CD14-positive monocyte (primary cell): ENCODE results near the gene MINPP1. TPM values are rescaled to one million over a fixed set of nuclear protein-coding genes. Genes with fewer than 3 reads are reported as not detected.
"Not testable (repeated sequence)": the region's sequence is repeated elsewhere in the genome, so short reads cannot be mapped to it uniquely, and the experiment has no call there.

Experiments
- DNase-seq, 3 donors: peaks; one replicate each; pipeline ENCODE4 v3.0.0-alpha.2; 2011 to 2022
- H2AFZ ChIP-seq: 2 replicates; pipeline ENCODE4 v1.6.0; 2012; ENCODE audit warnings: mild to moderate bottlenecking, low read depth, low read length, inconsistent platforms; ENCODE audit not compliant: insufficient read depth, poor library complexity, severe bottlenecking
- H3K27ac ChIP-seq, 2 donors: 1 replicate in 1 of 2; 2 replicates in 1 of 2; pipeline ENCODE4 v1.5.1; 2012 to 2013; ENCODE audit warnings: low read length in 2 of 2, control low read depth in 1 of 2, inconsistent platforms in 1 of 2, low read depth in 1 of 2, mild to moderate bottlenecking in 1 of 2
- H3K27me3 ChIP-seq, 2 donors: one replicate each; pipeline versions ENCODE4 v1.6.0 to v1.6.1; 2011 to 2013; ENCODE audit warnings: low read length in 2 of 2; ENCODE audit not compliant: control insufficient read depth in 2 of 2, insufficient read depth in 2 of 2
- H3K36me3 ChIP-seq, 2 donors: replicated peaks in 1 of 2; 1 replicate in 1 of 2; 2 replicates in 1 of 2; pipeline versions ENCODE4 v1.5.1 to v1.6.1; 2012 to 2013; ENCODE audit warnings: low read length in 2 of 2, control low read depth in 1 of 2, inconsistent platforms in 1 of 2, mild to moderate bottlenecking in 1 of 2; ENCODE audit not compliant: insufficient read depth in 2 of 2, control insufficient read depth in 1 of 2
- H3K4me1 ChIP-seq, 2 donors: 1 replicate in 1 of 2; 2 replicates in 1 of 2; pipeline versions ENCODE4 v1.5.1 to v1.6.1; 2012 to 2013; ENCODE audit warnings: low read length in 2 of 2, control low read depth in 1 of 2, inconsistent platforms in 1 of 2, mild to moderate bottlenecking in 1 of 2, moderate library complexity in 1 of 2; ENCODE audit not compliant: insufficient read depth in 2 of 2, control insufficient read depth in 1 of 2
- H3K4me2 ChIP-seq: replicated peaks from 2 replicates; pipeline ENCODE3; 2012; ENCODE audit warnings: low read length, moderate library complexity, mild to moderate bottlenecking; ENCODE audit not compliant: poor library complexity, severe bottlenecking; ENCODE audit errors: extremely low read depth
- H3K4me3 ChIP-seq, 3 experiments: fragments of 200-600 bp in 1 of 3; sonication (generic) in 1 of 3; replicated peaks in 1 of 3; 1 replicate in 2 of 3; 2 replicates in 1 of 3; pipeline ENCODE4 v1.5.1; 2011 to 2013; ENCODE audit warnings: low read length in 3 of 3, mild to moderate bottlenecking in 3 of 3, control low read depth in 2 of 3, low read depth in 2 of 3, inconsistent platforms in 1 of 3, moderate library complexity in 1 of 3
- H3K79me2 ChIP-seq: 2 replicates; pipeline ENCODE4 v1.6.0; 2012; ENCODE audit warnings: mild to moderate bottlenecking, control low read depth, inconsistent platforms, low read length, moderate library complexity; ENCODE audit not compliant: insufficient read depth
- H3K9ac ChIP-seq: 2 replicates; pipeline ENCODE4 v1.6.0; 2017; ENCODE audit warnings: low read length, mild to moderate bottlenecking; ENCODE audit not compliant: insufficient read depth, poor library complexity, severe bottlenecking
- H3K9me3 ChIP-seq, 2 donors: replicated peaks in 1 of 2; 1 replicate in 1 of 2; 2 replicates in 1 of 2; pipeline versions ENCODE4 v1.5.1 to v1.6.1; 2012 to 2013; ENCODE audit warnings: low read length in 2 of 2, control low read depth in 1 of 2; ENCODE audit not compliant: control insufficient read depth in 1 of 2, insufficient read depth in 1 of 2
- H4K20me1 ChIP-seq: 2 replicates; pipeline ENCODE4 v1.6.0; 2012; ENCODE audit warnings: mild to moderate bottlenecking, low read length, control low read depth, moderate library complexity; ENCODE audit not compliant: insufficient read depth
- H3K27ac Mint-ChIP-seq, 7 donors: one replicate each; pipeline ENCODE4 v1.8.0; 2020; ENCODE audit warnings: mild to moderate bottlenecking in 7 of 7, mixed read lengths in 7 of 7, moderate library complexity in 6 of 7, inconsistent platforms in 2 of 7
- H3K27me3 Mint-ChIP-seq, 3 donors: one replicate each; pipeline ENCODE4 v1.8.0; 2021 to 2022; ENCODE audit warnings: low read depth in 3 of 3, mild to moderate bottlenecking in 3 of 3, mixed read lengths in 3 of 3, moderate library complexity in 3 of 3, inconsistent platforms in 1 of 3
- H3K36me3 Mint-ChIP-seq, 2 donors: one replicate each; pipeline ENCODE4 v1.8.0; 2020; ENCODE audit warnings: mixed read lengths in 2 of 2, inconsistent platforms in 1 of 2, mild to moderate bottlenecking in 1 of 2
- H3K4me1 Mint-ChIP-seq: one replicate; pipeline ENCODE4 v1.8.0; 2020; ENCODE audit warnings: mild to moderate bottlenecking, mixed read lengths
- H3K4me3 Mint-ChIP-seq, 2 donors: one replicate each; pipeline ENCODE4 v1.8.0; 2020; ENCODE audit warnings: mild to moderate bottlenecking in 2 of 2, mixed read lengths in 2 of 2, moderate library complexity in 1 of 2
- H3K9me3 Mint-ChIP-seq, 7 donors: one replicate each; pipeline ENCODE4 v1.8.0; 2020 to 2022; ENCODE audit warnings: mixed read lengths in 7 of 7, mild to moderate bottlenecking in 6 of 7, moderate library complexity in 6 of 7, inconsistent platforms in 2 of 7
- WGBS: methylation state at CpG from one replicate; pipeline ENCODE4 v1.1.5; 2013; ENCODE audit warnings: missing lambda C conversion rate; ENCODE audit not compliant: insufficient coverage; 5-methylcytosine and 5-hydroxymethylcytosine counted together
- intact Hi-C, 2 donors: fragments of 100-400 bp; cut with micrococcal nuclease; formaldehyde crosslinking; loops; one replicate each; pipeline versions ENCODE4 v1.15.0 to v1.15.1; 2023
- polyA plus RNA-seq, 3 donors: library from polyadenylated mRNA; depleted of rRNA in 1 of 3; unstranded in 2 of 3; stranded (reverse) in 1 of 3; fragments of 300-500 nt in 2 of 3; fragments of >200 nt in 1 of 3; fragmentation: Illumina TruSeq in 2 of 3; gene quantifications; 1 replicate in 2 of 3; 2 replicates in 1 of 3; pipeline ENCODE4 v1.2.3, GENCODE V29; 2012 to 2021

MINPP1 gene
- polyA plus RNA-seq, 3 donors, result 1.7 to 9.7 (median 9.0) TPM

DNA sequence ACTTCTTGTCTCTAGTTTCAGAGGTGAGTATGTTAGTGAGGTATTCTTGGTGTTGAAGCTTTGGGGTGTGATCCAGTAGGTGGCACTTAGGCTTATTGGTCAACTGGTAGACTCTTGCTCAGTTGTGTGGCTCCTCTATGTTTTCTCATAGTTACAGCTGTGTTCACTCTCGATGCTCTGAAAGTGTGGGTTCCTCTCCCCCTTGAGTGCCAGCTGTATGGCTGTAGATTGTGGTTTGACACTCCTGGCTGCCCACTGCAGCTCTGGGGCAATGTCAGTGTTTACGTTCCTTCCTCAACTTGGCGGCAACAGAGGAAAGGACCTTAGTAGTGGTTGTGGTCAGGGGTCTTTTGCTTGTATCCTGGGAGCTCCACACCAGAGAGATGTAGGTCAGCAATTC lies 37.8 kb upstream of the MINPP1 start:
- H4K20me1 ChIP-seq, H2AFZ ChIP-seq, H3K27ac ChIP-seq, H3K4me3 ChIP-seq, H3K9me3 Mint-ChIP-seq, H3K27me3 ChIP-seq, intact Hi-C loops, H3K79me2 ChIP-seq, H3K36me3 Mint-ChIP-seq, H3K4me2 ChIP-seq, H3K4me3 Mint-ChIP-seq, DNase-seq, H3K27me3 Mint-ChIP-seq, H3K36me3 ChIP-seq, H3K9ac ChIP-seq, H3K4me1 Mint-ChIP-seq, H3K4me1 ChIP-seq, H3K27ac Mint-ChIP-seq, H3K9me3 ChIP-seq: not testable (repeated sequence)
- WGBS, result no CpG with 5 or more reads among the region's 3 CpGs

DNA sequence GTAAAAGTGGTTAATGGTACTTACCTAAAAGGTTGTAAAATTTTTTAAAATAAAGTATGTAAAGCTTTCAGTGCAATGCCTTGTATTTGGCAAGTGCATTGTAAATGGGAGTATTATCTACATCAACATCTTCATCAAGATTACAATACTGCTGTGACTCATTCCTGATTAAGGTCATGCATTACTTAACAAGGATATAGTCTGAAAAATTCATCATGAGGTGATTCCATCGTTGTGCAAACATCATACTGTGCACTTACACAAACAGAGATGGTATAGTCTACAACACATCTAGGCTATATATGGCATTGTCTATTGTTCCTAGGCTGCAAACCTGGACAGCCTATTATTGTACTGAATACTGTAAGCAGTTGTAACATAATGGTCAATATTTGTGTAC lies 16.0 kb upstream of the MINPP1 start:
- DNase-seq, H4K20me1 ChIP-seq, H3K4me1 Mint-ChIP-seq, H3K9me3 Mint-ChIP-seq, H3K9ac ChIP-seq, H3K27me3 ChIP-seq, H3K27me3 Mint-ChIP-seq, H3K4me1 ChIP-seq, intact Hi-C loops, H2AFZ ChIP-seq, H3K79me2 ChIP-seq, H3K9me3 ChIP-seq, H3K4me2 ChIP-seq, H3K36me3 Mint-ChIP-seq, H3K27ac ChIP-seq, H3K4me3 Mint-ChIP-seq, H3K36me3 ChIP-seq, H3K4me3 ChIP-seq, H3K27ac Mint-ChIP-seq: not testable (repeated sequence)
- no CpG with 5 or more reads among the region's 1 CpG for WGBS

DNA sequence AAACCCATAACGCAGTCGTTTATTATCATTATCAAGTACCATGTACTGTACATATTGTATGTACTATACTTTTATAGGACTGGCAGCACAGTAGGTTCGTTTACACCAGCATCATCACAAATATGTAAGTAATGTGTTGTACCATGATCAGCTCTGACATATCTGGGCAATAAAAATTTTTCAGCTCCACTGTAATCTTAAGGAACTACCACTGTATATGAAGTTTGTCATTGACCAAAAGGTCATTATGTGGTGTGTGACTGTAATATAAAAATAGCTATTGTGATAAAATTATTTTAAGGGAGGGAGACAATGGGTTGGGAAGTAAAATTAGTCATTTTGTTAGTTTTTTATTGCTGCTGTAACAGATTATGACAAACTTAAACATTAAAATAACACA lies 14.4 kb upstream of the MINPP1 start:
- H3K9ac ChIP-seq, H2AFZ ChIP-seq, H3K4me3 Mint-ChIP-seq, H3K79me2 ChIP-seq, H3K36me3 Mint-ChIP-seq, H3K27ac ChIP-seq, H3K4me2 ChIP-seq, H4K20me1 ChIP-seq, H3K9me3 Mint-ChIP-seq, H3K4me1 ChIP-seq, H3K27me3 Mint-ChIP-seq, H3K9me3 ChIP-seq, H3K36me3 ChIP-seq, H3K4me1 Mint-ChIP-seq, H3K27me3 ChIP-seq, intact Hi-C loops, DNase-seq, H3K27ac Mint-ChIP-seq, H3K4me3 ChIP-seq: not testable (repeated sequence)
- no CpG with 5 or more reads among the region's 3 CpGs for WGBS

DNA sequence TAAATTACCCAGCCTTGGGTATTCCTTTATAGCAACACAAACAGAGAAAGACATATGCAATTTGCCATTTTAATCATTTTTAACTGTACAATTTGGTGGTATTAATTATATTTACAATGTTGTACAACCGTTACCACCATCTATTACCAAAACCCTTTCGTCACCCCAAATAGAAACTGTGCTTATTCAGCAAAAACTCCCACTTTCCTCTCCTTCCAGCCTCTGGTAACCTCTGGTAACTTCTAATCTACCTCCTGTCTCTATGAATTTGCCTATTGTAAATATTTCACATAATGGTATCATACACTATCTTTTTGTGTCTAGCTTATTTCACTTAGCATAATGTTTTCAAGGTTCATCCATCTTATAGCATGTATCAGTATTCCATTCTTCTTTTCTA lies 12.2 kb upstream of the MINPP1 start:
- H3K4me1 Mint-ChIP-seq, H3K4me3 Mint-ChIP-seq: not testable (repeated sequence)

More for the DNA sequence above, 12.2 kb upstream of the MINPP1 start:
- H3K4me2 ChIP-seq, H3K36me3 ChIP-seq, H3K27ac Mint-ChIP-seq, H3K27me3 ChIP-seq, H3K9me3 Mint-ChIP-seq, H3K4me1 ChIP-seq, DNase-seq, H3K9ac ChIP-seq, H3K4me3 ChIP-seq, H3K36me3 Mint-ChIP-seq, H2AFZ ChIP-seq, H3K27me3 Mint-ChIP-seq, H3K9me3 ChIP-seq, H4K20me1 ChIP-seq, H3K79me2 ChIP-seq, H3K27ac ChIP-seq, intact Hi-C loops: not testable (repeated sequence)
- WGBS, result no CpG with 5 or more reads among the region's 2 CpGs
